ENCODE measurements around the gene IFT57.

The IFT57 gene

GRCh38 chr3:108125153-108125543, 97.1 kb downstream of the IFT57 start:
- no peak overlapping the region for H3K4me3 ChIP-seq (ENCODE audit: low read depth, low read length)
- TF ChIP-seq CTCF (conservative IDR thresholded peaks at IDR 0.05; ENCODE audit: low read depth, low read length) = no peak
- no peak for DNase-seq (ENCODE audit: low read depth)

GRCh38 chr3:108124337-108125152, 97.7 kb downstream of the IFT57 start:
- no peak overlapping the region for H3K4me3 ChIP-seq (ENCODE audit: low read depth, low read length)
- no peak for TF ChIP-seq CTCF (conservative IDR thresholded peaks at IDR 0.05; ENCODE audit: low read depth, low read length)
- DNase-seq (ENCODE audit: low read depth) = no peak

GRCh38 chr3:108123326-108123725, 98.9 kb downstream of the IFT57 start:
- DNase-seq (ENCODE audit: low read depth) = no peak
- H3K4me3 ChIP-seq (ENCODE audit: low read depth, low read length) = no peak overlapping the region
- TF ChIP-seq CTCF (conservative IDR thresholded peaks at IDR 0.05; ENCODE audit: low read depth, low read length) = no peak

GRCh38 chr3:108122276-108122675, 99.9 kb downstream of the IFT57 start:
- no peak for TF ChIP-seq CTCF (conservative IDR thresholded peaks at IDR 0.05; ENCODE audit: low read depth, low read length)
- no peak overlapping the region for H3K4me3 ChIP-seq (ENCODE audit: low read depth, low read length)
- DNase-seq (ENCODE audit: low read depth) = no peak

- no peak for TF ChIP-seq CTCF (conservative IDR thresholded peaks at IDR 0.05; ENCODE audit: low read depth, low read length)
- no peak for DNase-seq (ENCODE audit: low read depth)
- H3K4me3 ChIP-seq (ENCODE audit: low read depth, low read length) = no peak overlapping the region
Measured at GRCh38 chr3:108119398-108120104, 102.7 kb downstream of the IFT57 start.

GRCh38 chr3:108118038-108118768, 104.0 kb downstream of the IFT57 start:
- TF ChIP-seq CTCF (conservative IDR thresholded peaks at IDR 0.05; ENCODE audit: low read depth, low read length) = no peak
- no peak overlapping the region for H3K4me3 ChIP-seq (ENCODE audit: low read depth, low read length)
- DNase-seq (ENCODE audit: low read depth) = no peak
